ENCODE results near the gene CHAF1A. TPM values are rescaled to one million over a fixed set of nuclear protein-coding genes. Genes with fewer than 3 reads are reported as not detected.
A peak's percentile ranks its signal among the peaks of the same experiment; 100 is the strongest.

CHAF1A gene
- total RNA-seq, 1 donor from 2014 or later: 6.3 TPM

- no peaks in the 10 kb centered on the region for H3K27me3 ChIP-seq (ENCODE audit: control insufficient read depth in 3 of 3, insufficient read depth in 3 of 3, low read length in 3 of 3)
- peak overlapping the region in 1 of 3 donors; percentile 49 for H3K4me3 ChIP-seq (ENCODE audit: low read length in 3 of 3)
- H3K36me3 ChIP-seq (ENCODE audit: control insufficient read depth in 3 of 3, insufficient read depth in 3 of 3, low read length in 3 of 3): peaks cover 2 to 7% (median 7%) of the 10 kb centered on the region in 3 donors
- H3K9me3 ChIP-seq (ENCODE audit: control insufficient read depth in 3 of 3, low read length in 3 of 3): no peaks in the 10 kb centered on the region
- peaks cover 56 to 63% (median 61%) of the 10 kb centered on the region in 3 donors for H3K4me1 ChIP-seq (ENCODE audit: control insufficient read depth in 3 of 3, insufficient read depth in 3 of 3, low read length in 3 of 3)
- peak overlapping the region; percentile 76 for H3K27ac ChIP-seq (ENCODE audit: low read depth, low read length)
- peak overlapping the region in 2 of 3 donors; percentile 22 to 45 for H3K9ac ChIP-seq (ENCODE audit: low read depth in 1 of 3, low read length in 3 of 3)
These were observed 22.8 kb upstream of the CHAF1A start for GRCh38 chr19:4379383-4380253.

DNA sequence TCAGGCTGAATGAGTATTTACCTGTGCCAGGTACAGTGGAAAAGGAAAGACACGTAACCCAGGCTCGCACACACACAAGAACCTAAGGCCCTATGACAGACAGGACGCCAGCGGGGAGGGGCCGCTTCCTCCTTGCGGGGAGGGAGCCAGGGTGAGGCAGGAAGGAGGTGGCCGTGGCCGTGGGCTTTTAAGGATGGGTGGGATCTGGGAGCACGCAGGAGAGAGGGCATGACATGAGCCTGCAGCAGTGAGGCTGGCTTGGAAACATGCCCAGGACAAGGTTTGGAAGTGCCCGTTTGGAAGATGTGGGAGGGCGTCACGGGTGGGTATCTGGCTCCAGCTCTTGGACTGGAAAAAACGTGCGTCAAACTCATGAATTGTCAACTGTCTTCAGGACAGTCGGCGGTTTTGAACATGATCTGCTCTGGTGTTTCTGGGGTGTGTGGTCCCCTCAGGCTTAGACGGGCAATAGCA lies 22.1 kb upstream of the CHAF1A start:
- H3K9ac ChIP-seq (ENCODE audit: low read depth in 1 of 3, low read length in 3 of 3): peak overlapping the region; percentile 6 to 45 (median 20)
- peaks cover 5 to 7% (median 7%) of the 10 kb centered on the region in 3 donors for H3K36me3 ChIP-seq (ENCODE audit: control insufficient read depth in 3 of 3, insufficient read depth in 3 of 3, low read length in 3 of 3)
- H3K27me3 ChIP-seq (ENCODE audit: control insufficient read depth in 3 of 3, insufficient read depth in 3 of 3, low read length in 3 of 3): no peaks in the 10 kb centered on the region
- peak overlapping the region; percentile 6 for H3K27ac ChIP-seq (ENCODE audit: low read depth, low read length)
- peaks cover 49 to 57% (median 54%) of the 10 kb centered on the region in 3 donors for H3K4me1 ChIP-seq (ENCODE audit: control insufficient read depth in 3 of 3, insufficient read depth in 3 of 3, low read length in 3 of 3)
- H3K4me3 ChIP-seq (ENCODE audit: low read length in 3 of 3): peak overlapping the region in 1 of 3 donors; percentile 6
- no peaks in the 10 kb centered on the region for H3K9me3 ChIP-seq (ENCODE audit: control insufficient read depth in 3 of 3, low read length in 3 of 3)

DNA sequence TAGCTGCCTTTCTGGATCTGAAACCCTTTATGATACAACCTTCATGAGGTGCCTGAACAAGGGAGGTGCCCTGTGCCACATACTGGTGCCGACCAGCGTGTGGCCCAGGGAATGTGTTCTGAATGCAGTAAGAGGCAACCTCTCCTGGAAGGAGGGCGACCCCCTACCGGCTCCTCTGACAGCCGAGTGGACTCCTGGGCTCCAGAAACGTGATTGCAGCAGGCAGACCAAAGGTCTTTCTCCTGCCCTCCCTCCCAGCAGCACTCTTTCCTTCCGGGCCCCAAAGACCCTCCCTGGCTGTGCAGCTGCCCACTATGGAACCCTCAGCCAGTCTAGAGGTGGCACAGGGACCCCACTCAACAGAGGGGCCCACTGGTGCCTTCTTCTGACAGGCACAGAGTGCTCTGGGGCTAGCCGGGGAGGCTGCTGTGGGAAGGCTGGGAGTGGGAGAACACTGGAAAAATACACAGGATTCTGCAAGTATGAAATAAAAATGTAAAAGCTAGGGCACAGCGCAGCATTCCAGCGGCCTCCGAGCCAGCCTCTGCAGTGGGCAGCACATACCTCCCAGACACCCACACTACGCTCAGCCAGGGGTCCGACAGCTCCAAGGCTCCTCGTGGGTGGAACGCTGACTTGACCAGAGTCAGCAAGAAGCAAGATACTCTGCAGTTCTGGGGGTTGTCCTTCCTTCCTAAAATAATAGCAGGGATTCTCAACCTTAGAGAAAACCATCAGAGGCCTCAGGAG lies 17.0 kb upstream of the CHAF1A start:
- Histone ChIP-seq H3K9ac (ENCODE audit: low read depth in 1 of 3, low read length in 3 of 3) (no peak overlapping the region), H3K27ac (ENCODE audit: low read depth, low read length) (no peak overlapping the region), H3K9me3 (ENCODE audit: control insufficient read depth in 3 of 3, low read length in 3 of 3) (no peaks in the 10 kb centered on the region), H3K4me3 (ENCODE audit: low read length in 3 of 3) (no peak overlapping the region), H3K27me3 (ENCODE audit: control insufficient read depth in 3 of 3, insufficient read depth in 3 of 3, low read length in 3 of 3) (no peaks in the 10 kb centered on the region), H3K4me1 (ENCODE audit: control insufficient read depth in 3 of 3, insufficient read depth in 3 of 3, low read length in 3 of 3) (peaks cover 31 to 46% (median 33%) of the 10 kb centered on the region in 3 donors), H3K36me3 (ENCODE audit: control insufficient read depth in 3 of 3, insufficient read depth in 3 of 3, low read length in 3 of 3) (peaks cover 6 to 7% (median 7%) of the 10 kb centered on the region in 3 donors)

- no peak overlapping the region for H3K9ac ChIP-seq (ENCODE audit: low read depth in 1 of 3, low read length in 3 of 3)
- no peaks in the 10 kb centered on the region for H3K9me3 ChIP-seq (ENCODE audit: control insufficient read depth in 3 of 3, low read length in 3 of 3)
- peaks cover 37 to 49% (median 39%) of the 10 kb centered on the region in 3 donors for H3K4me1 ChIP-seq (ENCODE audit: control insufficient read depth in 3 of 3, insufficient read depth in 3 of 3, low read length in 3 of 3)
- H3K27ac ChIP-seq (ENCODE audit: low read depth, low read length): no peak overlapping the region
- H3K4me3 ChIP-seq (ENCODE audit: low read length in 3 of 3): no peak overlapping the region
- no peaks in the 10 kb centered on the region for H3K27me3 ChIP-seq (ENCODE audit: control insufficient read depth in 3 of 3, insufficient read depth in 3 of 3, low read length in 3 of 3)
- peaks cover 6 to 7% (median 7%) of the 10 kb centered on the region in 3 donors for H3K36me3 ChIP-seq (ENCODE audit: control insufficient read depth in 3 of 3, insufficient read depth in 3 of 3, low read length in 3 of 3)
These were observed 16.2 kb upstream of the CHAF1A start for GRCh38 chr19:4386041-4386782.

DNA sequence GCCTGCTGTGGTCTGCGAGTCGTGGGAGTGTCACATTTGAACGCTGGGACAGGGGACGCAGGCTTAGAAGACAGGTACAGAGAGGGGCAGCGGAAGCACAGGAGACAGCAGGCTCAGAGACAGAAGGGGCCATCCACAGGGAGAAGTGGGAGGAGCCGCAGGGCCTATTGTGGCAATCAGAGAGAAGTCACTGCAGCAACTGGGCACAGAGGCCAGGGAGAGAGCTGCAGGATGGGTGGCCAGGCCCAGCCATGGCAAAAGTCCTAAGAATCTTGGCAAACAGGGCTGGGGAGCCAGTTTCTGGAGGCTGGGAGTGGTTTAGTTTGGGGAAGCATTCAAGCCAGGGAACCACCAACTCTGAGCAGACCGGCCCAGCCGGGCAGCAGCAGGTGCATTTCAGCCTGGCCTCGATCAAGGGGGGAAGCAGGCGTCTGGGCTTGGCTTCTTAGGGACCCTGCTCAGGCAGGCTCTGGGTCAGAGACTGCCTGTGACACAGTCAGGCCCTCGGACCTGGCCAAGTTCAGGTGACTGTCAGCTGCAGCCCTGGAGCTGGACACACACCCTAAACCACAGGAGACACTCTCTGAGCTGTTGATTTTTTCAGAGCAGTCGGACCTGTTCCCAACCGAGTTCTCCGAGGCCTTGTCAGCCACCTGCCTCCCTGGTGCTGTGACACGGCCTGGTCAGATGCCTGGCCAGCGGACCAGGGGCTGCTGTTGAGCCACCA lies 13.9 kb upstream of the CHAF1A start:
- Histone ChIP-seq H3K36me3 (ENCODE audit: control insufficient read depth in 3 of 3, insufficient read depth in 3 of 3, low read length in 3 of 3) (peaks cover 5 to 6% (median 6%) of the 10 kb centered on the region in 3 donors), H3K9me3 (ENCODE audit: control insufficient read depth in 3 of 3, low read length in 3 of 3) (no peaks in the 10 kb centered on the region), H3K4me1 (ENCODE audit: control insufficient read depth in 3 of 3, insufficient read depth in 3 of 3, low read length in 3 of 3) (peaks cover 47 to 66% (median 52%) of the 10 kb centered on the region in 3 donors), H3K9ac (ENCODE audit: low read depth in 1 of 3, low read length in 3 of 3) (peak overlapping the region; percentile 50 to 74 (median 74)), H3K27ac (ENCODE audit: low read depth, low read length) (peak overlapping the region; percentile 88), H3K4me3 (ENCODE audit: low read length in 3 of 3) (peak overlapping the region in 2 of 3 donors; percentile 40 to 41), H3K27me3 (ENCODE audit: control insufficient read depth in 3 of 3, insufficient read depth in 3 of 3, low read length in 3 of 3) (no peaks in the 10 kb centered on the region)

DNA sequence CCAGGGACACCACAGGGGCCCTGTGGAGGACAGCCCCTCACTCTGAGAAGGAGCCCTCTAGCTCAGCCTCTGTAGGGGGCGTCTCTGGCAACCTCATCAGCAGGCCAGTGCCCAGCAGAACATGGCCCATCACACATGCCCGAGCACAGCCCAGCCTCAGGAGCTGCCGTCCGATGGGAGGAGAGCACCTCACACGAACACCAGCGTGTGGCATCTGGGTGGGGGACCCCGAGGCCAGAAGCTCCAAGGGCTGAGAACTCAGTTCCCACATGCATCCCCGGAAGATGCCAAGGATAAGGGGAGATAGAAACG lies 13.4 kb upstream of the CHAF1A start:
- peak overlapping the region; percentile 50 to 74 (median 74) for H3K9ac ChIP-seq (ENCODE audit: low read depth in 1 of 3, low read length in 3 of 3)
- H3K4me1 ChIP-seq (ENCODE audit: control insufficient read depth in 3 of 3, insufficient read depth in 3 of 3, low read length in 3 of 3): peaks cover 51 to 70% (median 55%) of the 10 kb centered on the region in 3 donors

DNA sequence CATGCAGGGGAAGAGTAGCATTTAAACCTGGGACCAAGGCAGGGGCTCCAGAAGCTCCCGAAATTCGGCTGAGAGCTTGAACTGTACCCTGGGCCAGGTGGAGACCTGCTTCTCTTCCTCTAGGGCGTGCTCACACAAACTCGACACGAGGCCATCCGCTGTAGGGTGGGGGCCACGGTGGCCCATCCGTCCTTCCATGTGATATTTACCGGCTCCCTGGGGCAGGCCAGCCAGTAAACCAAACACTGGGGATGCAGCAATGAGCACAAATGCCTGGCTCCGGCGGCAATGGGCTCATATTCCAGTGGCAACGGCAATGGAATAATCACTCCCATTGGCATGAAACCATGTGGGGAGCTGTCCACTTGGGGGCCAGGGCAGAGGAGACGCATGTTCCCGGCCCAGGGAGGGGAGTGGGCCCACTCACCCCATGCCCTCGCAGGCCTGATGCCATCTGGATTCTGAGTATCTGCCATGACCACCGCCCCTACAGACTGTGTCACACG lies 12.9 kb upstream of the CHAF1A start:
- Histone ChIP-seq H3K9me3 (ENCODE audit: control insufficient read depth in 3 of 3, low read length in 3 of 3) (no peaks in the 10 kb centered on the region), H3K9ac (ENCODE audit: low read depth in 1 of 3, low read length in 3 of 3) (peak overlapping the region; percentile 28 to 71 (median 45)), H3K4me3 (ENCODE audit: low read length in 3 of 3) (peak overlapping the region in 1 of 3 donors; percentile 52), H3K27me3 (ENCODE audit: control insufficient read depth in 3 of 3, insufficient read depth in 3 of 3, low read length in 3 of 3) (no peaks in the 10 kb centered on the region), H3K27ac (ENCODE audit: low read depth, low read length) (peak overlapping the region; percentile 83), H3K4me1 (ENCODE audit: control insufficient read depth in 3 of 3, insufficient read depth in 3 of 3, low read length in 3 of 3) (peaks cover 54 to 75% (median 57%) of the 10 kb centered on the region in 3 donors), H3K36me3 (ENCODE audit: control insufficient read depth in 3 of 3, insufficient read depth in 3 of 3, low read length in 3 of 3) (peaks cover 0 to 4% (median 0%) of the 10 kb centered on the region in 3 donors)

More for the DNA sequence above, 13.4 kb upstream of the CHAF1A start:
- Histone ChIP-seq H3K27me3 (ENCODE audit: control insufficient read depth in 3 of 3, insufficient read depth in 3 of 3, low read length in 3 of 3) (no peaks in the 10 kb centered on the region), H3K27ac (ENCODE audit: low read depth, low read length) (peak overlapping the region; percentile 88), H3K9me3 (ENCODE audit: control insufficient read depth in 3 of 3, low read length in 3 of 3) (no peaks in the 10 kb centered on the region), H3K36me3 (ENCODE audit: control insufficient read depth in 3 of 3, insufficient read depth in 3 of 3, low read length in 3 of 3) (peaks cover 0 to 4% (median 3%) of the 10 kb centered on the region in 3 donors), H3K4me3 (ENCODE audit: low read length in 3 of 3) (peak overlapping the region in 2 of 3 donors; percentile 29 to 40)

DNA sequence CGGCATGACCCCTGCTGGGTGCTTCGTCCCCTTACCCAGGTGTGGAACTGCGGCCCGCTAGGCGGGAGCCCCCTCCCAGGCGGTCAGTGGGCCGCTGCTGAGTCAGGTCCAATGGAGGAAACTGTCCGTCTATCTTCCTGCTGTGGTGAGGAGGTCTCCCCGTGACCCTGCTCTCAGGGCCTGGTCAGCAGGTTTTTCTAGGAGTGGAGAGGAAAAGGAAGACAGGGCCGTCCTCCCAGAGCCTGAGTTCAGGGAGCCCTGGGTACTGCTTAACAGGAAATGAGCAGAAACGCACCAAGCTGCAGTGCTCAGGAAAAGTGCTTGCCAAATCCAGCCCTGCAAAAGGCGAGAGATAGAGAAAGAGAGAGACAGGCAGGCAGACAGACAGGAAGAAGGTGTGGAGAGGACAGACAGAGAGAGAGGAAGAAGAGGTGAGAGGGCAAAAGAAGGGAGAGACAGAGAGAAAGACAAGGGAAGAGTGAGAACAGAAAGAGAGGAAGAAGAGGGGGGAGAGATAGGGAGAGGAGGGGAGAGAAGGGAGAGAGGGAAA lies 12.3 kb upstream of the CHAF1A start:
- peak overlapping the region; percentile 40 to 52 (median 46) for H3K4me3 ChIP-seq (ENCODE audit: low read length in 3 of 3)
- peak overlapping the region; percentile 28 to 71 (median 45) for H3K9ac ChIP-seq (ENCODE audit: low read depth in 1 of 3, low read length in 3 of 3)
- no peaks in the 10 kb centered on the region for H3K9me3 ChIP-seq (ENCODE audit: control insufficient read depth in 3 of 3, low read length in 3 of 3)
- H3K36me3 ChIP-seq (ENCODE audit: control insufficient read depth in 3 of 3, insufficient read depth in 3 of 3, low read length in 3 of 3): peaks cover 0 to 5% (median 1%) of the 10 kb centered on the region in 3 donors
- peak overlapping the region; percentile 83 for H3K27ac ChIP-seq (ENCODE audit: low read depth, low read length)
- peaks cover 54 to 79% (median 57%) of the 10 kb centered on the region in 3 donors for H3K4me1 ChIP-seq (ENCODE audit: control insufficient read depth in 3 of 3, insufficient read depth in 3 of 3, low read length in 3 of 3)
- no peaks in the 10 kb centered on the region for H3K27me3 ChIP-seq (ENCODE audit: control insufficient read depth in 3 of 3, insufficient read depth in 3 of 3, low read length in 3 of 3)
